ENCODE results near the gene AOC1.
"Not testable (repeated sequence)": the region's sequence is repeated elsewhere in the genome, so short reads cannot be mapped to it uniquely, and the experiment has no call there.

Gene AOC1

DNA sequence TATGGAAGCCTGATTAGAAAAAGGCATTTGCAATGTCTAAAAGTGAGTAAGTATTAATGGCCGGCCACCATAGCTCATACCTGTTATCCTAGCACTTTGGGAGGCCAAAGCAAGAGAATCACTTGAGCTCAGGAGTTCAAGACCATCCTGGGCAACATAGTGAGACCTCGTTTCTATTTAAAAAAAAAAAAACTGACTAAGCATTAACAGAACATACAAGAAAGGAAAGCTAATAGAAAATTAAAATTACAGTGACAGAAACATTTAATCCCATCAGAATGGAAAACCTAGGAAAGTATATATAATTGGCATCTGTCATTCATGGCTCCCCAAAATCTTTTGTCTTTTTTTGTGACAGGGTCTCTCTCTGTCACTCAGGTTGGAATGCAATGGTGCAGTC, 55.9 kb downstream of the AOC1 start:
- no peak overlapping the region for H3K9ac ChIP-seq (ENCODE audit: low read depth in 1 of 2, low read length in 2 of 2)

DNA sequence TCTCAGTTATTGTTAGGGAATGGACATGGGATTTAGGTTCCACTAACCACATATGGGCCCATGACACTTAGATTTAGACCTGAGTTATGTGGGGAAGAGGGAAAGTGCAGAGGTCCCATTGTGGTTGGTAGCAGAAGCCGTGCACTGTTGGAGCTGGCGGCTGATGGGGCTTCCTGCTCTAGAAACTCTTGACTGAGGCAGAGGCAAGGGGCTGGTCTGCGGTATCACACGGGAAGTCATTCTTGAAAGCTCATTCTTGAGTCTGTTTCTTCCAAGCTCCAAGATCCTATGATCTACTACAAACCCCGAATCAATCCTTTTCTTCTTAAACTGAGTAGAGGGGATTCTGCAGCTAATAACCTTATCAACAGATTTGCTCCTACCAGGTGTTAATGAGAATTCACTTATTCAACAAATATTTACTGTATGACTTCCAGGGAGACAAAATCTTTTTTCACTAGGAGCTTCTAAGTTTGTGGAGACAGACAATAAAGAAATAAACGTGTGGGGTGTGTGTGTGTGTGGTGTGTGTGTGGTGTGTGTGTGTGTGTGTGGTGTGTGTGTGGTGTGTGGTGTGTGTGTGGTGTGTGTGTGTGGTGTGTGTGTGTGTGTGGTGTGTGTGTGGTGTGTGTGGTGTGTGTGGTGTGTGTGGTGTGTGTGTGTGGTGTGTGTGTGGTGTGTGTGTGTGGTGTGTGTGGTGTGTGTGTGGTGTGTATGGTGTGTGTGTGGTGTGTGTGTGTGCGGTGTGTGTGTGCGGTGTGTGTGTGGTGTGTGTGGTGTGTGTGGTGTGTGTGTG, 57.1 kb downstream of the AOC1 start:
- Histone ChIP-seq H3K9me3 (ENCODE audit: control insufficient read depth in 2 of 2, low read length in 2 of 2) (no peaks in the 10 kb centered on the region), H3K36me3 (ENCODE audit: control insufficient read depth in 2 of 2, insufficient read depth in 2 of 2, low read length in 2 of 2) (no peaks in the 10 kb centered on the region), H3K27me3 (ENCODE audit: control insufficient read depth in 2 of 2, insufficient read depth in 2 of 2, low read length in 2 of 2) (peaks cover 0 to 4% of the 10 kb centered on the region in 2 donors), H3K9ac (ENCODE audit: low read depth in 1 of 2, low read length in 2 of 2) (no peak overlapping the region), H3K4me1 (ENCODE audit: control insufficient read depth in 2 of 2, insufficient read depth in 2 of 2, low read length in 2 of 2) (peaks cover 2% of the 10 kb centered on the region in 2 donors), H3K27ac (ENCODE audit: low read depth in 2 of 2, low read length in 2 of 2) (no peak overlapping the region), H3K4me3 (ENCODE audit: low read length in 2 of 2) (no peak overlapping the region)

More for the DNA sequence above, 55.9 kb downstream of the AOC1 start:
- no peak overlapping the region for H3K4me3 ChIP-seq (ENCODE audit: low read length in 2 of 2)
- no peaks in the 10 kb centered on the region for H3K9me3 ChIP-seq (ENCODE audit: control insufficient read depth in 2 of 2, low read length in 2 of 2)
- peaks cover 9 to 14% of the 10 kb centered on the region in 2 donors for H3K4me1 ChIP-seq (ENCODE audit: control insufficient read depth in 2 of 2, insufficient read depth in 2 of 2, low read length in 2 of 2)
- H3K36me3 ChIP-seq (ENCODE audit: control insufficient read depth in 2 of 2, insufficient read depth in 2 of 2, low read length in 2 of 2) = no peaks in the 10 kb centered on the region
- peaks cover 0 to 4% of the 10 kb centered on the region in 2 donors for H3K27me3 ChIP-seq (ENCODE audit: control insufficient read depth in 2 of 2, insufficient read depth in 2 of 2, low read length in 2 of 2)
- H3K27ac ChIP-seq (ENCODE audit: low read depth in 2 of 2, low read length in 2 of 2) = no peak overlapping the region

DNA sequence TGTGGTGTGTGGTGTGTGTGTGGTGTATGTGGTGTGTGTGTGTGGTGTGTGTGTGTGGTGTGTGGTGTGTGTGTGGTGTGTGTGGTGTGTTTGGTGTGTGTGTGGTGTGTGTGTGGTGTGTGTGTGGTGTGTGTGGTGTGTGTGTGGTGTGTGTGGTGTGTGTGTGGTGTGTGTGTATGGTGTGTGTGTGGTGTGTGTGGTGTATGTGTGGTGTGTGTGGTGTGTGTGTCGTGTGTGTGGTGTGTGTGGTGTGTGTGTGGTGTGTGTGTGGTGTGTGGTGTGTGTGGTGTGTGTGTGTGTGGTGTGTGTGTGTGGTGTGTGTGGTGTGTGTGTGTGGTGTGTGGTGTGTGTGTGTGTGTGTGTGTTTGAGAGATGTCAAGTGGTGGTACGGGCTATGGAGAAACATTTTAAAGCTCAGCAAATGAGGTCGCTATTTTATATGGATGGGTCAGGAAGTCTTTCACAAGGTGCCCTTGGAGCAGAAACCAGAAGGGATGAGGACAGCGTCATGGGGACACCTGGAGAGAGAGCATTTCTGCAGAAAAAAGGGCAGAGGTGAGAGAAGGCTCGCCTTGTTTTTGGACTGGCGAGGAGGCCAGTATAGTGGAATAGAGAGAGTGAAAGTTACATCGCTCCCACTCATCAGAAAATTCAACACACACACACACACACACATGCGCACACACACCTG, 58.1 kb downstream of the AOC1 start:
- H3K4me3 ChIP-seq (ENCODE audit: low read length in 2 of 2); H3K4me1 ChIP-seq (ENCODE audit: control insufficient read depth in 2 of 2, insufficient read depth in 2 of 2, low read length in 2 of 2); H3K9ac ChIP-seq (ENCODE audit: low read depth in 1 of 2, low read length in 2 of 2); H3K27ac ChIP-seq (ENCODE audit: low read depth in 2 of 2, low read length in 2 of 2); H3K27me3 ChIP-seq (ENCODE audit: control insufficient read depth in 2 of 2, insufficient read depth in 2 of 2, low read length in 2 of 2); H3K36me3 ChIP-seq (ENCODE audit: control insufficient read depth in 2 of 2, insufficient read depth in 2 of 2, low read length in 2 of 2); H3K9me3 ChIP-seq (ENCODE audit: control insufficient read depth in 2 of 2, low read length in 2 of 2): not testable (repeated sequence)

DNA sequence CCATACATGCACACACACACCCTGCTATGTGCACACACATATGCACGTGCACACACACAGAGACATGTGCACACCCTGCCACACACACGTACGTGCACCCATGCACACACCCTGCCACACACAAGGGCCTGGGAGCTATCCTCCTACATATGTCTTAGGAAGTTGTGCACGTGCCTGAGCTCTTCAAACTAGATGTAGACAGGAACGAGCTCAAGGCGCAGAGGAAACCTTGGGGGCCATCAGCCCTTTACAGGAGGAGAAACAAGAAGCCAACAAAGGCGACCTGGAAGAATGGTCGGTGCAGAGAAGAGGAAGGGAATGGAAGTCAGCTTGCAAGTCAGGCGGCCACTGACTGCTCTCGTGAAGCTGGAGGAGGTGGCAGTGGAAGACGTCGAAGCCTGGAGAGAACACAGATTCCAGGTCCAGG, 58.7 kb downstream of the AOC1 start:
- no peak overlapping the region for H3K27ac ChIP-seq (ENCODE audit: low read depth in 2 of 2, low read length in 2 of 2)
- H3K9me3 ChIP-seq (ENCODE audit: control insufficient read depth in 2 of 2, low read length in 2 of 2) = no peaks in the 10 kb centered on the region
- H3K4me3 ChIP-seq (ENCODE audit: low read length in 2 of 2) = no peak overlapping the region
- H3K4me1 ChIP-seq (ENCODE audit: control insufficient read depth in 2 of 2, insufficient read depth in 2 of 2, low read length in 2 of 2) = no peaks in the 10 kb centered on the region
- peaks cover 0 to 4% of the 10 kb centered on the region in 2 donors for H3K27me3 ChIP-seq (ENCODE audit: control insufficient read depth in 2 of 2, insufficient read depth in 2 of 2, low read length in 2 of 2)
- no peaks in the 10 kb centered on the region for H3K36me3 ChIP-seq (ENCODE audit: control insufficient read depth in 2 of 2, insufficient read depth in 2 of 2, low read length in 2 of 2)
- H3K9ac ChIP-seq (ENCODE audit: low read depth in 1 of 2, low read length in 2 of 2) = no peak overlapping the region

All from mucosa of rectum (tissue), 2 donors.